Renal cortical epithelial cell (primary cell): ENCODE measurements around the gene C14orf39. TPM values are rescaled to one million over a fixed set of nuclear protein-coding genes. Genes with fewer than 3 reads are reported as not detected.

ENCODE experiments used
- DNase-seq: peaks from one replicate; pipeline ENCODE4 v3.0.0-alpha.2; 2011; ENCODE audit warnings: low read depth
- total RNA-seq: library from RNA; depleted of rRNA; stranded (reverse); fragments of >200 nt; gene quantifications from 2 replicates; pipeline ENCODE4 v1.2.3, GENCODE V29; 2014

The C14orf39 gene, protein sequence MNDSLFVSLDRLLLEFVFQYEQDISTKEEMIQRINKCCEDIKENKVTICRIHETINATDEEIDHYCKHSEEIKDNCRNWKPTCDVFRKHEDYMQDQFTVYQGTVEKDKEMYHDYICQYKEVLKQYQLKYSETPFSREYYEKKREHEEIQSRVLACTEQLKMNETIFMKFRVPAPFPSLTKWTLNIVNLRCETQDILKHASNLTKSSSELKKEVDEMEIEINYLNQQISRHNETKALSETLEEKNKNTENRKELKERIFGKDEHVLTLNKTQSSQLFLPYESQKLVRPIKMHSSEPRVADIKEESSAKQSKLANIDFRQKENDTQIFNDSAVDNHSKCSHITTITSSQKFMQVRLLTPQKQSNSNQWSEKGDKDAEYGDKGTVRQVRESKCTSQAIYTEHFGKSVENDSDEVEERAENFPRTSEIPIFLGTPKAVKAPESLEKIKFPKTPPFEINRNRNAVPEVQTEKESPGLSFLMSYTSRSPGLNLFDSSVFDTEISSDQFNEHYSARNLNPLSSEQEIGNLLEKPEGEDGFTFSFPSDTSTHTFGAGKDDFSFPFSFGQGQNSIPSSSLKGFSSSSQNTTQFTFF
- total RNA-seq: not detected in 2 replicates

DNA sequence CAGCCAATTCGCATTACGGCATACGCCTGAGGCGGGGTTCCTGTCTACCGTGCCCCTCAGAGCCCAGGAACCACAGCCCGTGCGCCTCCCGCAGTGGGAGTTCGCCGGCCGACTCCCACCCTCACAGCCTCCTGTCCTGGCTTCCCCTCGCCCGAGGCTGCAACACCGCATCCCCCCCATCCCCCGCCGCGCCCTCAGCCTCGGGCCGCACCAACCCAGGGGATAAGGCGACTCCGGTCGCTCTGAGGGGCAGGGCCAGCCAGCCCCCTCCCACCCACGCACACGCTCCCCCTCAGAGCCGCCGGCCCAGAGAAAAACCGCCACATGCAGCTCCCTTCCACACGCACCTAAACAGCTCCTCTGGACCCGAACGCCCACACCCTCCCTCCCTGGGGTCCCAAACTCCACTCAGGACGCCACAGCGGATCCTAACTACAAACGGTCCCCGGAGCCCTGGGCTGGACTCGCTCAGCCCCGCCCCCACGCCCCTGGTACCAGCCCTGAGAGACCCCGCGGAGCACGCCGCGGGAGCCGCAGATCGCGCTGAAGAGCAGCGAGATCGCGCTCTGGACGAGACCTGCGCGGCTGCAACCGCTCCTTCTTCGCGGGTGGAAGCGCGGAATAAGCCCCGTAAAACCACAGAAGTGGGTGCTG lies at the start of gene C14orf39:
TSS of gene C14orf39 (minus strand) at position 466 of the 654 bp plus-strand sequence. CDS start 985 bp downstream, outside the sequence.
- DNase-seq: no peak

DNA sequence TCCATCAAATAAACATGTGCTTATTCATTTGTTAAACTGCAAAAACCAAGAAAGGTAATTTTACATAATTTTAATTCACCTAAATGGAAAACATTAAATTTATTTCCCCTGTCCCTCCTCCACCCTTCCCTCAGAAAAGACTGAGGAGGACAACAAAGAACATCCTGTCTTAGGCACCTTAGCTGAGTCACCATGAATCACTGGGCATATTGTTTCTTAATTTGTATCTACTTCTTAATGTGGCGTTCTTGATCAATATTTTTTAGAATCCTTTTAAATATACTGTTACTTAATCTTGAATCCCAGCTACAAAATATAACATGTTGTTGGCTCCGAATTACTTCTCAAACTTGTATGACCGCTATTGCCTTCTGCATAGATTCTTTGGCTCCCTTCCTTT lies 46.6 kb upstream of the C14orf39 start:
- DNase-seq: peak; percentile 15

DNA sequence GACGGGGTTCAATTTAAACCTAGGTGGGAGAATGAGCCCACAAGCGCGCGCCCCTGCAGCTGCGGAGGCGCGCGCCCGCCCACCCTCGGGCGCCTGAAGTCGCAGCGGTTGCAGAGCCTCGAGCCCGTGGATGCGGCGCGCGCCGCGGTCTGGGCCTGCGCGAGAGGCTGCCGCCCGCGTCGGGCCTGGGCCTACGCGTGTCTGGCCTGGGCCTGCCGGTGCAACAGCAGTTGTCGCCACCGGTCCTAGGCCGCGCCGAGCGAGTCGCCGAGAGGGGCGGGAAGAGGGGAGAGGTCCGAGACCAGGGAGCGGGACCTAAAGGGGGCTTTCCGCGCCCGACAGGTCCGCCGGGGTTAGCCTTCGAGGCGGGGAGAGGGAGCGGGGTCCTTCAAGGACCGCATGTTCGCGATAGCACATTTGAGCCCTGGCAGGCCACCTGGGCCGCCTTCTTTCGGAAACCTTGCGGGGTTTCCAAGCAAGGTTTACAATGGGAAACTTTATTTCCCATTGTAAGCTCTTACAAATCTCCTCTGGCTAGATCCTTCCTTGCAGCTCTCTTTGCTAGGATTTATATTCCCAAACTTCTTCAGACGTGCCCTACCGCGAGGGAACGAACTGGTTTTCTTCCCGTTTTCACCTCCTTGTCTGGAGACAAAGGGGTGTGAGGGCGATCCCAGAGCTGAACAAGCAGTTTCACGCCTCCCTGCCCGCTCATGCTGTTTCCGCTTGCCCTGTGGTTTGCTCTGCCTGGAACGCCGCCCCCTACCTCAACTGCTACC lies 29.8 kb upstream of the C14orf39 start:
- no peak for DNase-seq

DNA sequence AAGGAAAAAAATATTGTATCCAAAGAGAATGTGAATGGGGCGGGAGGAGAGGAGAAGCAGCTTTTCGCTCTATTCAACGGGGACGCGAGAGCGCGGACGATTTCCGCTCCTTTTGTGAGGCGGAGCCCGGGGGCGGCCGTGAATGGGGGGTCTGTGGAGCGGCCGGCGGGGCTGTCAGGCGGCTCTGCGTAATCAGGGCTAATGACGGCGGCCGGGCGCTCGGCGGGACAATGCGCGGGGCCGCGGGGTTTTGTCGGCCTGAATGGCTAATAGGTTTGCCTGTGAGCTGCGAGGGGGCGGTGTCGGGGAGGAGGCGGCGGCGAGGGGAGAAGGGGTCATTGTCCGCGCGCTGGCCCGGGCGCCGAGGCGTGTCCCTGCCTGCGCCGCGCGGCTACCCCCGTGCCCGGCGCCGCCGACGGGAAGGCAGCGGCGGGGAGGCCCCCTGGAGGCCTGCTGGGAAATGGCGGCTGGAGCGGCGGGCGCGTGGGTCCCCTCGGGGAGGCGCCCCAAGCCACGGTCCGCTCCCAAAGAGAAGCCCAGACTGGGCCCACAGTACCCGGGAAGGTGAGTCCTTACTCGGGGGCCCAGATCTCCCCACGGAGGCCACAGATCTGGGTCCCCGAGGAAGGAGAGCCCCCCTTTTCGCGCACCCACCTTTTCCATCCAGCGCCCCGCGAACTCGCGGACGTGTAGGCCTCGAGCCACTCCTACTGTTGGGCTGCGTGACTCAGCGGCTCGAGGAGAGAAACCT lies 29.1 kb upstream of the C14orf39 start:
- no peak for DNase-seq

DNA sequence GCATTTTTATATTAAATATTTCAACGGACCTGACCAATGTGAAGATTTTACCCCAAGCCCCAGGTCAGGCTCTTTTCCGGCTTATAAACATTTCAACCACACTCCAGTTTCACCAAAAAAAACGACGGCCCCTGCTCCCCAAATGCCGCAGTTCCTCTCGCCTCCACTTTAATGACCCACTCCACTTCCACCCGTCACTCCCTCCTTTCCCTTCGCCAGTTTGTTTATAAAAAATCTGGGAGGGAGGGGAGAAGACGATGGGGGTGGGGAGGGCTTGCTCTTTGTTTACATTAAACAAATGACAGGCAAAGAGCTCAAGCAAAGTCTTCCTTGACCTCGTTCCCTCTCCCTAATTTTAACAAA lies 28.5 kb upstream of the C14orf39 start:
- no peak for DNase-seq

DNA sequence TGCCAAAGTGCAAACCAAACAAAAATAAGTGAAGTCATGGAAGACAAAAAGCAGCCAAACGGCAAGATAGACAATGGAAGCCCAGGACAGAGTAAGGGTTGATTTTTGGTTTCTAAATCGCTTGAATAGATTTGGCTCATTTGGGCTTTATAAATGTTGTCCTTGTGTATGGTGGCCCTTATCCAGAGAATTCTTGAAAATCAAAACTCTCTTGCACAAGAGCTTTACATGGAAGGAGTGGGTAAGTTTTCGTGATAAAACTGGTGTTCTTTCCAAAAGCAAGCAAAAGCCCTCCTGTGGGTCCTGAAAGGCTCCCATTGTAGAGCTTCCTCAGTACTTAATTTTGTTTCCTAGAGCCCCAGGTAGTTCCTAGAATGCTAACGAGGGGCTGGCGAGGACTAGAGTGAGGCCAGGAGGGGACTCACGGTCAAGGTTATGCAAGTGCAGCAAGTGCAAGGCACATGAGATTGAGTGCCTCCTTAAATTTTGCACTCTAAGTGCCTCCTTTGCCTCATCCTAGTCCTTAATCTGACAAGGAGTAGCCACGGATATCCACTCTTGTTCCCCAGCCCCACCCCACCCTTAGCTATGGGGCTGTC lies 27.2 kb upstream of the C14orf39 start:
- DNase-seq: no peak

DNA sequence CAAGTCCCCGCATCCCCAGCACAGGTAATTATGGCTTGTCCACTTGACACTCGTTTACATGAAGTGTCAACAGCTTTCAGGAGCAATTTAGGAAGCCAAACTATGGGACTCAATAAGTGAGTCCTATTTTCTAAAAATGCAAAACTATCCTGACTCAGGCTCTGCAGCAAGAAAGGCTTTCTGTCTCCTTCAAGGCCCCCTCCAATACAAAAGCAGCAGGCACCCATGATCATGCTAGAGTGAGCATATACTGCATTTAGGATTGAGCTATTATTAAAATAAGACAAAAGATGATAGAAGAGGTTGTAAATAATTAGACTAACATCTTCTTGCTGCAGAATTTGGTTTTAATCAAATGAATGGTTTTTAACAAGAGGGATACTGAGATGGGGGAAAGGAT lies 26.3 kb upstream of the C14orf39 start:
- DNase-seq: no peak

DNA sequence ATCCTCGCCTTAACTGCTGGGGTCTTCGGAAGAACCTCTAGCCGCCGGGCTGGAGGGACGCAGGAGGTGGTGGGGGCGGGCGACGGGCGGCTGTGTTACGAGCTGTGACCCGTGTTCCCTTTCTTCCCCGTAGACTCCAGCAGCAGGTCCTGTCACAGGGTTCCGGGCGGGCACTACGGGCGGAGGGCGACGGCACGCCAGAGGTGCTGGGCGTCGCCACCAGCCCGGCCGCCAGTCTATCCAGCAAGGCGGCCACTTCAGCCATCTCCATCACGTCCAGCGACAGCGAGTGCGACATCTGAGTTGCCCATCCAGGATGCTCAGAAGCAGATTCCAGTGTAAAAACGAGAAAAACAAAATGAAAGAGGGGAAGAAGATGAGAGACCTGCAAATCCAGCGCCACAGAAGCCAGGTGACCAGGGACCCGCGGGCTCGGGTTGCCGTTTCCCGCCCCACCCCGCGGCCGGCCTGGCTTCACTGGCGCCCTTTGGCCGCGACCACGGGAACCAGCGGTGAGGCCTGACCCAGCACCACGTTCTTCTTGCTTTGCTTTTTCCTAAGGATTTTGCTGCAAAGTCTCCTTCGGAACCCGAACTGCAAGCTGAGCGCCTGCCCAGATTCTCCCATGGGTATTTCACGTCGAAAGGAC lies 25.2 kb upstream of the C14orf39 start:
- no peak for DNase-seq

DNA sequence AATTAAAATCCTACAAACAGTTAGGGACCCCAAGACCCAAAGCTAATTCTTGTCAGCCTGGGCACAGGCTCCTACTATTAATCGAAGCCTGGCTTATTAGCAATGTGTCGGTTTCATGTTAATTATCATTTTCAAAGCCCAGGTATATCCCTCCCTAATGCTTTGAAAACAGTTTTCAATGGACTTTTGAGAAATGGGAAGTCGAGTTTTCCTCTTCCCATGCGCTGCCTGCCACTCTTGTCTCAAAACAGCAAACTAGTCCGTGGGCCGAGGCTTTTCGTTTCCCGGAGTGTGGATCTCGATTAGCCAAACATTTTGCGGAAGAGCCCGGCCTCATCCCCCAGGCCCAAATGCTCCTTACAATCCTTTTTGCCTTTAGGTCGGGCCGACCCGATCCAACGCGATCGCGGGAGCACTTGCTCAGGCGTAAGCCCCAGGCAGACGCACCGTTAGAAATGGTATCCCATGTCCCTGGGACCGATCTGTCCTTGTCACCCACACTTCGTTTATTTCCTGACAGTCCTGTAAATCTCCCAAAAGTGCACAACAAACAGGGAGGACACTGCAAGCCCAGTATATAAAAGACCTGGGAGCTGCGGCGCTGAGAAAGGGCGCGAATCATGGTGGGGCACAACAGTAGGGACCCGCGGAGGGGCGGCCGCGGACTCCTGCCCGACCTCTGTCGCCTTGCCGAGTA lies 24.5 kb upstream of the C14orf39 start:
- no peak for DNase-seq

DNA sequence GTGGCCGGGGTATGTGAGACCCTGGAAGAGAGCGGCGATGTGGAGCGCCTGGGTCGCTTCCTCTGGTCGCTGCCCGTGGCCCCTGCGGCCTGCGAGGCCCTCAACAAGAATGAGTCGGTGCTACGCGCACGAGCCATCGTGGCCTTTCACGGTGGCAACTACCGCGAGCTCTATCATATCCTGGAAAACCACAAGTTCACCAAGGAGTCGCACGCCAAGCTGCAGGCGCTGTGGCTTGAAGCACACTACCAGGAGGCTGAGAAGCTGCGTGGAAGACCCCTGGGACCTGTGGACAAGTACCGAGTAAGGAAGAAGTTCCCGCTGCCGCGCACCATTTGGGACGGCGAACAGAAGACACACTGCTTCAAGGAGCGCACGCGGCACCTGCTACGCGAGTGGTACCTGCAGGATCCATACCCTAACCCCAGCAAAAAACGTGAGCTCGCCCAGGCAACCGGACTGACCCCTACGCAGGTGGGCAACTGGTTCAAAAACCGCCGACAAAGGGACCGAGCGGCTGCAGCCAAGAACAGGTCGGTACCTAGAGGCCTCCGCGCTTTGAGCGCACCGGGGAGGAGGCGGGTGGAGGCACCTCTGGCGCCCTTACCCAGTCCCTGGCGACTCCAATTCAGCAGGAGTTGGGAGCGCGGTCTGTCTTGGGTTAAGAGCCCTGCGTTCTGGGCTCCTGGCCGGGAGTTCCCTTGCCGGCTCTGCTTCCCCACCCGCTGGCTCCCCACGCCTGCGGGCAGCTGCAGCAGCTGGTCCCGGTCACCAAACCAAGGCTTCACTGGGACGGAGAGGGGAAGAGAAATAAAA lies 23.8 kb upstream of the C14orf39 start:
- DNase-seq: no peak

DNA sequence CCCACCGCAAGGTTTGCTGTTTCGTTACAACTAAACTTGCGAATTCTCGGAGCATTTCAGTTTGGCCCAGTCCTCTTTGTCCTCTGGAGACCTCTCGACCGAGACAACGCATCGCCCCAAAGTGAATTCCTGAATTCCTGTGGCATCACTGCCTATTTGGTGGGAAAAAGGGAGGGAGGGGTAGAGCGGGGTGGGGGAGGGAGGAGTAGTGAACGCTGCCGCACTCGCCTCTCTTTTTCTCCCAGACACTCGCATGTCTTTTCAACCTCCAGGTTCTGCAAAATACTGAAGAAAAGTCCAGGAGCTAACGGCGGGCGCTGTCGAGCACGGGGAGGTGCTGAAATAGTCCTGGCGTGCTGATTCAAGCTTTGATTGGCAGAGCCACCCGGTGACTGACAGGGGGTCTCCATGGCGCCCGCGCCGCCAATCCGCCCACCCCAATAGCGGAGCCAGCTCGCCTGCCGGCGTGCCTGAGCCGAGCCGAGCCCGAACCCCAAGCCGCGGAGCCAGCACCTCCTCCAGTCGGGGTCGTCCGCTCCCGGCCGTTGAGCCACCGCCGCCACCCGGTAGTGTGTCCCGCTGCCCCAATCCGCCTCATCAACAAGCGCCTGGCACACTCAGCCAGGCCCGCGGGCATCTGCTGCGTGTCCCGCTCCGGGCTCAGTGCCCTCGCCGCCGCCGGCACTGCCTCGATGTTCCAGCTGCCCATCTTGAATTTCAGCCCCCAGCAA lies 23.0 kb upstream of the C14orf39 start, which contains the start of gene SIX6:
TSS of gene SIX6 (plus strand) at position 440 of the 731 bp plus-strand sequence. CDS start at position 693, 253 bp downstream.
- peak; percentile 6 for DNase-seq

DNA sequence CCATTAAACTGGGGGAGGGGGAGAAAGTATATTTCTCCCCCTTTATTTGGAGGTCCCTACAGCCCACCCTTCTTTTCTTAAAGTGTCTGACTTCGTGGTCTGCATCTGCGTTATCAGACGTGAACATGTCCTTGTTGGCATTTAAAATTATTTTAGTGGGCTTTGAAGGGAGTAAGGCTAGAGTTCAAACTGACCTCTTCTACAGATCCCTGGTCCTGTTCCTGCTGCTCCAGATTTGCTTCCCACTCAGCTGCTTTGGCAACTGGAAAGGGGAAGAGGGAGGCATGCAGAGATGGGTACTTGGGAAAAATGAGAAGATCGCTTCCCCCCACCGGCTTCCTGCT lies 22.5 kb upstream of the C14orf39 start:
- DNase-seq: no peak

DNA sequence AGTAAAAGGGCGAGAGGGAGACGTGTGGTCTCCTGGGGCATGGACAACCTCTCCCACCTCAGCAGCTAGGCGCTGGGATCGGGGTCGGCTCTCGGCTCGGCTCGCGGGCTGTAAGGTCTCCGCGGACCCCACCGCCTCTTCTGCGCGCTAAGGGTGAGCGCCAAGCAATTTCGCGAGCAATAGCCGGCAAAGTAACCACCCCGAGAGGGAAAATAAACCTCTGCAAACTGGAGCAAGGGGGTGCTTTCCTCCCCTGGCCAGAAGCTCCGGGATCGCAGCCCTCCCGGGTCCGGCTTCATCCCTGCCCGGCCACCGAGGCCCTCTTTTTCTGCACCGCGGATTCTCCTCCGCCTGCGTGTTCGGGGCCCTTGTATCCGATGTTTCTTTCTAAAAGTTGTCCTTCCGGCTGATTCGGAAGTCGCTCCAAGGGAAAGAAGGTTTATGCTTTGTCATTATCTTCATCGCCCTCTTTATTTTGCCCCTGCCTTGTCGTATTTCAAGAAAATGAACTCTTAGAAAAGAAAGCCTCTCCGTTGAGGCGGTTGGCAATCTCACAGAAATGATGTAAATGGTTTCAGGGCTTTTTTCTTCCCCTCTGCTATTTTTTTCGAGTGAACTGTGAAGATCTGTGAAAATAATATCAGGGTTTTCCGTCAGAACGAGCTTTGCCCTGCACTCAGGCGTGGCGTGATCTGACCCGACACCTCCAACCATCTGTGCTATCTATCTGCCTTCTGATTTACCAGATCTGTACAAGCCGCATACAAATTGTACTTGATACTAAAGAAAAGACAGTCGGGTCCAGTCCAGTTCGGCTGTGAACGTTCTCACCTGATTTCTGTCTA lies 21.3 kb upstream of the C14orf39 start:
- no peak for DNase-seq

DNA sequence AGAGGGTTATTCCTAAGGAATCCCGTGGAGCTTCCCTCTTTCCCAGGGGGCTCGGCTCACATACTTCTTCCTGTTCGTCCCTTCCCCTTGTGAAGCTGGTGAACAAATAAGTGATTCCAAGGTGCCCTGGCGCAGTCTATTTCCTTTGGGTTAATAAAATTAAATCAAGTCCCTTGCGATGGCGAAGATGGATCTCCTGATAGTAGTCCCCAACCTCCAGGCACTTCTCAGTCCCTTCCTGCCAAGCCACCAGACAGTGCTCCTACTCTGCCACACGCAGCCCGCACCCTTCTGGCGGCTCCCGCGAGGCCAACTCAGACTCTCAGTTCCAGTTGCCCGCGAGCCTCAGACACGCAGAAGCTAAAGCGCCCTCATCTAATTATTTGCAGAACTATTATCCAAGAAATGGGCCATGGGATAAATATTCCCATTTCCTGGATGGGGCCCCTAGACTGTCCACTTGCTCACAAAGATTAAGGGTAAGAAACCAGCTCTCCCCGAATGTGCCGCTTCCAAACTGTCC lies 20.7 kb upstream of the C14orf39 start:
- no peak for DNase-seq

DNA sequence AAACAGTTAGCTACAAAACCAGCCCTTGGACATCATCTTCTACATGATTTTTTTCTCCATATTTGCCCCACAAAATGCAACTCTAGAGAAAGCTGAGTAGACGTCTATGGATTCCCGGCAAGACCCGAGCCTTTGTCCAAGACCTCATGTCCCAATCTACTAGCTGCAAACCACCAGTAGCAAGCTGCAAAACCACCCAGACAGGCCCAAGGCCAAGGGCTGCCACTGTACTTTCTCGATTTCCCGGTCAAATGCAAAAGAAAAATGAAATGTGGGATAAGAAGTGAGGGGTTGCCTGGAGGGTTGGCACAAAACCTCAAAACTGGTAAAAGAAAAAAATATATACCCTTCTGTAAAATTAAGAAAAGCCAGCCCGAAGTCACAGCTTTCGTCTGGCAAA lies 20.1 kb upstream of the C14orf39 start:
- DNase-seq: no peak

DNA sequence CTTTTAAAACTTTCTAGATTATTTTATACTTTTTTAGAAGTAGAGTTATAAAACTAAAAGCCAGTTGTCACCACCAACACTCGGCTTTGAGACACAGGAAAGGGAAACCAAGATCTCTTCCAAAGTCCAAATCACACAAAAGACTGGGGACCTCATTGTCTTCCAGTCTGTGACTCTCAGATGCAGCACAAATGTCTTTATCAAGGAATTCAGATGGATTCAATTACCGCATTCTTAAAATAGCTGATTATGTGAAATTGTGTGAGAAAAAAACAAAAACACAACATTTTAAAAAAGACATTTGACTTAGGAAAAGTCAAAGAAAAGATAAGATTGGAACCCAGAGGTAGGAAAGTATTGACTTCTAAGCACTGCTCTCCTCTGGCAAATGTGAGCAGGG lies 19.6 kb upstream of the C14orf39 start:
- DNase-seq: no peak

DNA sequence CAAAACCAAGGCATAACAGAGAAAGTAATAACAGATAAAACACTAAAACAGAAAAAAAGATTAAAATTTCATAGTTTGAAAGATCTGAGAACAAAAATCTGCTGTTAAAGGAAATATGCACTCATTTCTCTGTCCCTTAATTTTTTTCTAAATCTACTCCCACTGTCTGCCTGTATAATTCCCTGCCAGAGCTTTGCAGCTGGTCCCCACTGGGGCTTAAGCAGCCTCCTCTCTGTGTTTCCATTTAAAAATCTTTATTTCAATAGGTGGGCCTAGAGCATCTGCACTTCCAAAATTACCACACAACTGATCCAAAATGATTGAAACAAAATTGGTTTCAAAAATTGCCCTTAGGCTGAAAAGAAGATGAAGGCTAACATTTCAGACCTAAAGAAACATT lies 16.7 kb upstream of the C14orf39 start:
- no peak for DNase-seq
